OCI-LY1 (cell line): ENCODE data around the gene LMO1.

Experiments used
- CTCF ChIP-seq: fragments of 200-600 bp; sonication (generic), shearing (Covaris generic); IDR thresholded peaks from 2 replicates; pipeline ENCODE4 v1.5.1; 2017; ENCODE audit warnings: mild to moderate bottlenecking, antibody characterized with exemption, low read length, moderate library complexity, mixed read lengths
- EZH2 ChIP-seq: fragments of 200-600 bp; sonication (generic), shearing (Covaris generic); IDR thresholded peaks from 2 replicates; pipeline ENCODE4 v1.8.0; 2017; ENCODE audit warnings: borderline replicate concordance, mixed run types, mild to moderate bottlenecking, antibody characterized with exemption, low read length, moderate library complexity, mixed read lengths

GRCh38 chr11:8283100-8283464, 19.4 kb upstream of the LMO1 start:
- TF ChIP-seq CTCF (no peak), EZH2 (no peak)
